ENCODE data around the gene GDF11.
A peak's percentile ranks its signal among the peaks of the same experiment; 100 is the strongest.

The GDF11 gene

GRCh38 chr12:55729819-55730818 lies 12.8 kb upstream of the GDF11 start:
- Histone ChIP-seq H3K27me3 (ENCODE audit: control insufficient read depth in 2 of 2, insufficient read depth in 2 of 2, low read length in 2 of 2) (no peaks in the 10 kb centered on the region), H3K9ac (ENCODE audit: low read depth in 1 of 2, low read length in 2 of 2) (peak overlapping the region; percentile 90 to 96), H3K27ac (ENCODE audit: low read depth in 2 of 2, low read length in 2 of 2) (peak overlapping the region; percentile 93 to 99), H3K4me1 (ENCODE audit: control insufficient read depth in 2 of 2, insufficient read depth in 2 of 2, low read length in 2 of 2) (peaks cover 27 to 30% of the 10 kb centered on the region in 2 donors), H3K36me3 (ENCODE audit: control insufficient read depth in 2 of 2, insufficient read depth in 2 of 2, low read length in 2 of 2) (peaks cover 13 to 18% of the 10 kb centered on the region in 2 donors), H3K9me3 (ENCODE audit: control insufficient read depth in 2 of 2, low read length in 2 of 2) (no peaks in the 10 kb centered on the region), H3K4me3 (ENCODE audit: low read length in 2 of 2) (peak overlapping the region; percentile 88 to 93)

- H3K4me1 ChIP-seq (ENCODE audit: control insufficient read depth in 2 of 2, insufficient read depth in 2 of 2, low read length in 2 of 2) = peaks cover 23 to 24% of the 10 kb centered on the region in 2 donors
- H3K27ac ChIP-seq (ENCODE audit: low read depth in 2 of 2, low read length in 2 of 2) = no peak overlapping the region
- no peak overlapping the region for H3K4me3 ChIP-seq (ENCODE audit: low read length in 2 of 2)
- no peaks in the 10 kb centered on the region for H3K9me3 ChIP-seq (ENCODE audit: control insufficient read depth in 2 of 2, low read length in 2 of 2)
- no peak overlapping the region for H3K9ac ChIP-seq (ENCODE audit: low read depth in 1 of 2, low read length in 2 of 2)
- H3K36me3 ChIP-seq (ENCODE audit: control insufficient read depth in 2 of 2, insufficient read depth in 2 of 2, low read length in 2 of 2) = peaks cover 0 to 3% of the 10 kb centered on the region in 2 donors
- H3K27me3 ChIP-seq (ENCODE audit: control insufficient read depth in 2 of 2, insufficient read depth in 2 of 2, low read length in 2 of 2) = no peaks in the 10 kb centered on the region
Observed at GRCh38 chr12:55732288-55732687, 10.6 kb upstream of the GDF11 start.

- peaks cover 0 to 3% of the 10 kb centered on the region in 2 donors for H3K36me3 ChIP-seq (ENCODE audit: control insufficient read depth in 2 of 2, insufficient read depth in 2 of 2, low read length in 2 of 2)
- H3K9ac ChIP-seq (ENCODE audit: low read depth in 1 of 2, low read length in 2 of 2) = no peak overlapping the region
- no peaks in the 10 kb centered on the region for H3K27me3 ChIP-seq (ENCODE audit: control insufficient read depth in 2 of 2, insufficient read depth in 2 of 2, low read length in 2 of 2)
- no peak overlapping the region for H3K27ac ChIP-seq (ENCODE audit: low read depth in 2 of 2, low read length in 2 of 2)
- peaks cover 20 to 24% of the 10 kb centered on the region in 2 donors for H3K4me1 ChIP-seq (ENCODE audit: control insufficient read depth in 2 of 2, insufficient read depth in 2 of 2, low read length in 2 of 2)
- no peaks in the 10 kb centered on the region for H3K9me3 ChIP-seq (ENCODE audit: control insufficient read depth in 2 of 2, low read length in 2 of 2)
- H3K4me3 ChIP-seq (ENCODE audit: low read length in 2 of 2) = no peak overlapping the region
Observed at GRCh38 chr12:55733021-55733555, 9.8 kb upstream of the GDF11 start.

- H3K9ac ChIP-seq (ENCODE audit: low read depth in 1 of 2, low read length in 2 of 2) = no peak overlapping the region
- H3K4me1 ChIP-seq (ENCODE audit: control insufficient read depth in 2 of 2, insufficient read depth in 2 of 2, low read length in 2 of 2) = peaks cover 21 to 29% of the 10 kb centered on the region in 2 donors
- H3K9me3 ChIP-seq (ENCODE audit: control insufficient read depth in 2 of 2, low read length in 2 of 2) = no peaks in the 10 kb centered on the region
- no peaks in the 10 kb centered on the region for H3K27me3 ChIP-seq (ENCODE audit: control insufficient read depth in 2 of 2, insufficient read depth in 2 of 2, low read length in 2 of 2)
- H3K4me3 ChIP-seq (ENCODE audit: low read length in 2 of 2) = no peak overlapping the region
- H3K36me3 ChIP-seq (ENCODE audit: control insufficient read depth in 2 of 2, insufficient read depth in 2 of 2, low read length in 2 of 2) = peaks cover 0 to 3% of the 10 kb centered on the region in 2 donors
- no peak overlapping the region for H3K27ac ChIP-seq (ENCODE audit: low read depth in 2 of 2, low read length in 2 of 2)
Observed at GRCh38 chr12:55733858-55734257, 9.1 kb upstream of the GDF11 start.

GRCh38 chr12:55734595-55734994 lies 8.3 kb upstream of the GDF11 start:
- Histone ChIP-seq H3K9ac (ENCODE audit: low read depth in 1 of 2, low read length in 2 of 2) (no peak overlapping the region), H3K4me3 (ENCODE audit: low read length in 2 of 2) (no peak overlapping the region), H3K27ac (ENCODE audit: low read depth in 2 of 2, low read length in 2 of 2) (no peak overlapping the region), H3K36me3 (ENCODE audit: control insufficient read depth in 2 of 2, insufficient read depth in 2 of 2, low read length in 2 of 2) (peaks cover 0 to 3% of the 10 kb centered on the region in 2 donors), H3K9me3 (ENCODE audit: control insufficient read depth in 2 of 2, low read length in 2 of 2) (no peaks in the 10 kb centered on the region), H3K27me3 (ENCODE audit: control insufficient read depth in 2 of 2, insufficient read depth in 2 of 2, low read length in 2 of 2) (no peaks in the 10 kb centered on the region), H3K4me1 (ENCODE audit: control insufficient read depth in 2 of 2, insufficient read depth in 2 of 2, low read length in 2 of 2) (peaks cover 19 to 26% of the 10 kb centered on the region in 2 donors)

- H3K36me3 ChIP-seq (ENCODE audit: control insufficient read depth in 2 of 2, insufficient read depth in 2 of 2, low read length in 2 of 2) = peaks cover 0 to 3% of the 10 kb centered on the region in 2 donors
- H3K9ac ChIP-seq (ENCODE audit: low read depth in 1 of 2, low read length in 2 of 2) = no peak overlapping the region
- H3K4me3 ChIP-seq (ENCODE audit: low read length in 2 of 2) = no peak overlapping the region
- H3K4me1 ChIP-seq (ENCODE audit: control insufficient read depth in 2 of 2, insufficient read depth in 2 of 2, low read length in 2 of 2) = peaks cover 9 to 18% of the 10 kb centered on the region in 2 donors
- no peaks in the 10 kb centered on the region for H3K9me3 ChIP-seq (ENCODE audit: control insufficient read depth in 2 of 2, low read length in 2 of 2)
- H3K27me3 ChIP-seq (ENCODE audit: control insufficient read depth in 2 of 2, insufficient read depth in 2 of 2, low read length in 2 of 2) = no peaks in the 10 kb centered on the region
- H3K27ac ChIP-seq (ENCODE audit: low read depth in 2 of 2, low read length in 2 of 2) = no peak overlapping the region
Observed at GRCh38 chr12:55736076-55736475, 6.8 kb upstream of the GDF11 start.

GRCh38 chr12:55736780-55737580 lies 5.9 kb upstream of the GDF11 start:
- Histone ChIP-seq H3K9ac (ENCODE audit: low read depth in 1 of 2, low read length in 2 of 2) (no peak overlapping the region), H3K4me3 (ENCODE audit: low read length in 2 of 2) (no peak overlapping the region), H3K27me3 (ENCODE audit: control insufficient read depth in 2 of 2, insufficient read depth in 2 of 2, low read length in 2 of 2) (peaks cover 0 to 3% of the 10 kb centered on the region in 2 donors), H3K36me3 (ENCODE audit: control insufficient read depth in 2 of 2, insufficient read depth in 2 of 2, low read length in 2 of 2) (peaks cover 0 to 3% of the 10 kb centered on the region in 2 donors), H3K4me1 (ENCODE audit: control insufficient read depth in 2 of 2, insufficient read depth in 2 of 2, low read length in 2 of 2) (peaks cover 9 to 18% of the 10 kb centered on the region in 2 donors), H3K27ac (ENCODE audit: low read depth in 2 of 2, low read length in 2 of 2) (peak overlapping the region in 1 of 2 donors; percentile 10), H3K9me3 (ENCODE audit: control insufficient read depth in 2 of 2, low read length in 2 of 2) (no peaks in the 10 kb centered on the region)

GRCh38 chr12:55737581-55738122 lies 5.3 kb upstream of the GDF11 start:
- H3K36me3 ChIP-seq (ENCODE audit: control insufficient read depth in 2 of 2, insufficient read depth in 2 of 2, low read length in 2 of 2) = no peaks in the 10 kb centered on the region

GRCh38 chr12:55738123-55739024 lies 4.5 kb upstream of the GDF11 start:
- H3K27ac ChIP-seq (ENCODE audit: low read depth in 2 of 2, low read length in 2 of 2) = peak overlapping the region; percentile 44 to 64
- peaks cover 0 to 5% of the 10 kb centered on the region in 2 donors for H3K27me3 ChIP-seq (ENCODE audit: control insufficient read depth in 2 of 2, insufficient read depth in 2 of 2, low read length in 2 of 2)
- peak overlapping the region; percentile 56 to 66 for H3K9ac ChIP-seq (ENCODE audit: low read depth in 1 of 2, low read length in 2 of 2)
- H3K4me3 ChIP-seq (ENCODE audit: low read length in 2 of 2) = peak overlapping the region; percentile 67 to 78
- peaks cover 13 to 18% of the 10 kb centered on the region in 2 donors for H3K4me1 ChIP-seq (ENCODE audit: control insufficient read depth in 2 of 2, insufficient read depth in 2 of 2, low read length in 2 of 2)
- H3K9me3 ChIP-seq (ENCODE audit: control insufficient read depth in 2 of 2, low read length in 2 of 2) = no peaks in the 10 kb centered on the region
- H3K36me3 ChIP-seq (ENCODE audit: control insufficient read depth in 2 of 2, insufficient read depth in 2 of 2, low read length in 2 of 2) = no peaks in the 10 kb centered on the region

More at GRCh38 chr12:55737581-55738122, 5.3 kb upstream of the GDF11 start:
- peaks cover 11 to 18% of the 10 kb centered on the region in 2 donors for H3K4me1 ChIP-seq (ENCODE audit: control insufficient read depth in 2 of 2, insufficient read depth in 2 of 2, low read length in 2 of 2)
- H3K27me3 ChIP-seq (ENCODE audit: control insufficient read depth in 2 of 2, insufficient read depth in 2 of 2, low read length in 2 of 2) = peaks cover 0 to 5% of the 10 kb centered on the region in 2 donors
- peak overlapping the region in 1 of 2 donors; percentile 78 for H3K4me3 ChIP-seq (ENCODE audit: low read length in 2 of 2)
- H3K9ac ChIP-seq (ENCODE audit: low read depth in 1 of 2, low read length in 2 of 2) = peak overlapping the region; percentile 56 to 66
- H3K27ac ChIP-seq (ENCODE audit: low read depth in 2 of 2, low read length in 2 of 2) = peak overlapping the region; percentile 44 to 64
- no peaks in the 10 kb centered on the region for H3K9me3 ChIP-seq (ENCODE audit: control insufficient read depth in 2 of 2, low read length in 2 of 2)
